ENCODE measurements around the gene CDK12. TPM values are rescaled to one million over a fixed set of nuclear protein-coding genes. Genes with fewer than 3 reads are reported as not detected.
A peak's percentile ranks its signal among the peaks of the same experiment; 100 is the strongest.
"Not testable (repeated sequence)": the region's sequence is repeated elsewhere in the genome, so short reads cannot be mapped to it uniquely, and the experiment has no call there.

CDK12 gene
- total and polyA plus RNA-seq, 2 donors: 14.2 to 26.1 TPM

DNA sequence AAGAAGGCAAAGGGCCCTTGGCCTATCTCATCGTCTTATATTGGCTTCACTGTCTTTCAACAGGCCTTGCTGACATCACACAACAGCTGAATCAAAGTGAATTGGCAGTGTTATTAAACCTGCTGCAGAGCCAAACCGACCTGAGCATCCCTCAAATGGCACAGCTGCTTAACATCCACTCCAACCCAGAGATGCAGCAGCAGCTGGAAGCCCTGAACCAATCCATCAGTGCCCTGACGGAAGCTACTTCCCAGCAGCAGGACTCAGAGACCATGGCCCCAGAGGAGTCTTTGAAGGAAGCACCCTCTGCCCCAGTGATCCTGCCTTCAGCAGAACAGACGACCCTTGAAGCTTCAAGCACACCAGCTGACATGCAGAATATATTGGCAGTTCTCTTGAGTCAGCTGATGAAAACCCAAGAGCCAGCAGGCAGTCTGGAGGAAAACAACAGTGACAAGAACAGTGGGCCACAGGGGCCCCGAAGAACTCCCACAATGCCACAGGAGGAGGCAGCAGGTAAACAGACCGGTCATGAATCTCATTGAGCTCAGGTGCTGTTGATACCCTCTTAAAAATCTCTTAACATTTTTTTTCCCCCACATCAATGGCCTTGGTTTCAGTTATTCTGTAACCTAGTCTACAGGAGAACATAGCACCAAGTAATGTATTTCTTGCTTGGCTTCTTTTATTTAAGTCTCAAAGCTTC lies 64.7 kb downstream of the CDK12 start:
- Histone ChIP-seq H3K27me3 (ENCODE audit: control insufficient read depth in 2 of 2, insufficient read depth in 1 of 2, low read length in 1 of 2) (no peaks in the 10 kb centered on the region), H3K9me3 (ENCODE audit: control insufficient read depth in 2 of 2, insufficient read depth in 1 of 2, low read length in 1 of 2) (no peaks in the 10 kb centered on the region), H3K4me3 (ENCODE audit: low read length in 2 of 2) (no peak overlapping the region), H3K4me1 (ENCODE audit: control insufficient read depth in 2 of 2, insufficient read depth in 2 of 2, low read length in 2 of 2) (no peaks in the 10 kb centered on the region), H3K27ac (ENCODE audit: low read depth in 1 of 2, low read length in 1 of 2) (no peak overlapping the region), H3K36me3 (ENCODE audit: control insufficient read depth in 2 of 2, insufficient read depth in 2 of 2, low read length in 1 of 2) (peaks cover 64 to 85% of the 10 kb centered on the region in 2 donors)
- WGBS: 94% methylated on average over 6 of the region's 6 CpGs
- no peak for DNase-seq (ENCODE audit: low read depth in 6 of 9, low spot score in 9 of 9)

DNA sequence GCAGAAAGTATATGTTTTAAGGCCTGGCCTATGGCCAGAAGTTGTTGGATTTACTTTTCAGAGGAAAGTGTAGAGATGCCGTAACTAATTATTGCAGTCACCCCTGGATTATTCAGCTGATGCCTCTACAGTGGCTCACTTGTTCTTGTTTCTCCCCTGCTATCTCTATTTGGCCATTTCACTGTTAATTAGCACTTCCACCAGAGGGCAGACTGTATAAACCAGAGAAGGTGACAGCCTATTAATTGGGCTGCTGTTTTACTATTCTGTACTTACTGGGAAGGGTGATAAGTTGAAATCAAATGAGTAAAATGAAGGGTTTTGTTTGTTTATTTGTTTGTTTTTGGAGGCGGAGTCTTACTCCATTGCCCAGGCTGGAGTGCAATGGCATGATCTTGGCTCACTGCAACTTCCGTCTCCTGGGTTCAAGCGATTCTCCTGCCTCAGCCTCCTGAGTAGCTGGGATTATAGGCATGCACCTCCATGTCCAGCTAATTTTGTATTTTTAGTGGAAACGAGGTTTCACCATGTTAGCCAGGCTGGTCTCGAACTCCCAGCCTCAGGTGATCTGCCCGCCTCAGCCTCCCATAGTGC lies 66.0 kb downstream of the CDK12 start:
- Histone ChIP-seq H3K4me3 (ENCODE audit: low read length in 2 of 2) (no peak overlapping the region), H3K9me3 (ENCODE audit: control insufficient read depth in 2 of 2, insufficient read depth in 1 of 2, low read length in 1 of 2) (no peaks in the 10 kb centered on the region), H3K4me1 (ENCODE audit: control insufficient read depth in 2 of 2, insufficient read depth in 2 of 2, low read length in 2 of 2) (no peaks in the 10 kb centered on the region), H3K36me3 (ENCODE audit: control insufficient read depth in 2 of 2, insufficient read depth in 2 of 2, low read length in 1 of 2) (peaks cover 62 to 82% of the 10 kb centered on the region in 2 donors), H3K27ac (ENCODE audit: low read depth in 1 of 2, low read length in 1 of 2) (no peak overlapping the region), H3K27me3 (ENCODE audit: control insufficient read depth in 2 of 2, insufficient read depth in 1 of 2, low read length in 1 of 2) (no peaks in the 10 kb centered on the region)
- WGBS: 96% methylated on average over 7 of the region's 7 CpGs
- peak in 3 of 9 donors; percentile 3 to 29 (median 4) for DNase-seq (ENCODE audit: low read depth in 6 of 9, low spot score in 9 of 9)

DNA sequence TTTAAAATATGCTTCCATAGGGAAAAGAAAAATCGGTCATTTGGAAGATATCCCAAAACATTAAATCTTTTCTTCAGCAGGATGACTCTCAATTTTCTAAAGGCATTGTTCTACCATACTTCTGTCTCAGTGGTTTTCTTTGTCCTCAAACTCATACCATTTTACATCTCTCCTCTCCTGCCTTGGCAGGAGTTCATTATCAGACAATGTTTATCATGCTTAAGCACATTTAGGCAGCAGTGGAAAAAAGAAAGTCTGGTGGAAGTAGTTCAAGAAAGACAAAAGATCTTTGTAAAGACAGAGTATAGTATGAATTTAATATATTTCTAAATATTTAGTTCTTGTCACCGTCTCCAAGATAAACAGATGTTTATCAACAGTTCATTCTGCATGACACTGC lies 68.2 kb downstream of the CDK12 start:
- H3K4me1 ChIP-seq (ENCODE audit: control insufficient read depth in 2 of 2, insufficient read depth in 2 of 2, low read length in 2 of 2): no peaks in the 10 kb centered on the region
- H3K27ac ChIP-seq (ENCODE audit: low read depth in 1 of 2, low read length in 1 of 2): no peak overlapping the region
- no peaks in the 10 kb centered on the region for H3K9me3 ChIP-seq (ENCODE audit: control insufficient read depth in 2 of 2, insufficient read depth in 1 of 2, low read length in 1 of 2)
- no peak for DNase-seq (ENCODE audit: low read depth in 6 of 9, low spot score in 9 of 9)
- 93% methylated on average over 2 of the region's 2 CpGs for WGBS
- H3K4me3 ChIP-seq (ENCODE audit: low read length in 2 of 2): no peak overlapping the region
- H3K27me3 ChIP-seq (ENCODE audit: control insufficient read depth in 2 of 2, insufficient read depth in 1 of 2, low read length in 1 of 2): no peaks in the 10 kb centered on the region
- H3K36me3 ChIP-seq (ENCODE audit: control insufficient read depth in 2 of 2, insufficient read depth in 2 of 2, low read length in 1 of 2): peaks cover 43 to 66% of the 10 kb centered on the region in 2 donors

GRCh38 chr17:39530513-39530912 lies 69.2 kb downstream of the CDK12 start:
- no peak for DNase-seq (ENCODE audit: low read depth in 6 of 9, low spot score in 9 of 9)
- WGBS: 96% methylated on average over 10 of the region's 10 CpGs
- Histone ChIP-seq H3K4me1 (ENCODE audit: control insufficient read depth in 2 of 2, insufficient read depth in 2 of 2, low read length in 2 of 2) (no peaks in the 10 kb centered on the region), H3K36me3 (ENCODE audit: control insufficient read depth in 2 of 2, insufficient read depth in 2 of 2, low read length in 1 of 2) (peaks cover 38 to 59% of the 10 kb centered on the region in 2 donors), H3K9me3 (ENCODE audit: control insufficient read depth in 2 of 2, insufficient read depth in 1 of 2, low read length in 1 of 2) (no peaks in the 10 kb centered on the region), H3K27ac (ENCODE audit: low read depth in 1 of 2, low read length in 1 of 2) (no peak overlapping the region), H3K27me3 (ENCODE audit: control insufficient read depth in 2 of 2, insufficient read depth in 1 of 2, low read length in 1 of 2) (no peaks in the 10 kb centered on the region), H3K4me3 (ENCODE audit: low read length in 2 of 2) (no peak overlapping the region)

DNA sequence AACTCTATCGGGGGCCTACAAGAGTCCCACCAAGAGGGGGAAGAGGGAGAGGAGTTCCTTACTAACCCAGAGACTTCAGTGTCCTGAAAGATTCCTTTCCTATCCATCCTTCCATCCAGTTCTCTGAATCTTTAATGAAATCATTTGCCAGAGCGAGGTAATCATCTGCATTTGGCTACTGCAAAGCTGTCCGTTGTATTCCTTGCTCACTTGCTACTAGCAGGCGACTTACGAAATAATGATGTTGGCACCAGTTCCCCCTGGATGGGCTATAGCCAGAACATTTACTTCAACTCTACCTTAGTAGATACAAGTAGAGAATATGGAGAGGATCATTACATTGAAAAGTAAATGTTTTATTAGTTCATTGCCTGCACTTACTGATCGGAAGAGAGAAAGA lies 70.0 kb downstream of the CDK12 start:
- no peaks in the 10 kb centered on the region for H3K27me3 ChIP-seq (ENCODE audit: control insufficient read depth in 2 of 2, insufficient read depth in 1 of 2, low read length in 1 of 2)
- DNase-seq (ENCODE audit: low read depth in 6 of 9, low spot score in 9 of 9): no peak
- peaks cover 31 to 52% of the 10 kb centered on the region in 2 donors for H3K36me3 ChIP-seq (ENCODE audit: control insufficient read depth in 2 of 2, insufficient read depth in 2 of 2, low read length in 1 of 2)
- no peak overlapping the region for H3K4me3 ChIP-seq (ENCODE audit: low read length in 2 of 2)
- WGBS: 97% methylated on average over 6 of the region's 6 CpGs
- H3K27ac ChIP-seq (ENCODE audit: low read depth in 1 of 2, low read length in 1 of 2): no peak overlapping the region
- H3K9me3 ChIP-seq (ENCODE audit: control insufficient read depth in 2 of 2, insufficient read depth in 1 of 2, low read length in 1 of 2): no peaks in the 10 kb centered on the region
- no peaks in the 10 kb centered on the region for H3K4me1 ChIP-seq (ENCODE audit: control insufficient read depth in 2 of 2, insufficient read depth in 2 of 2, low read length in 2 of 2)

GRCh38 chr17:39533891-39534290 lies 72.6 kb downstream of the CDK12 start:
- H3K9me3 ChIP-seq (ENCODE audit: control insufficient read depth in 2 of 2, insufficient read depth in 1 of 2, low read length in 1 of 2): no peaks in the 10 kb centered on the region
- DNase-seq (ENCODE audit: low read depth in 6 of 9, low spot score in 9 of 9): no peak

DNA sequence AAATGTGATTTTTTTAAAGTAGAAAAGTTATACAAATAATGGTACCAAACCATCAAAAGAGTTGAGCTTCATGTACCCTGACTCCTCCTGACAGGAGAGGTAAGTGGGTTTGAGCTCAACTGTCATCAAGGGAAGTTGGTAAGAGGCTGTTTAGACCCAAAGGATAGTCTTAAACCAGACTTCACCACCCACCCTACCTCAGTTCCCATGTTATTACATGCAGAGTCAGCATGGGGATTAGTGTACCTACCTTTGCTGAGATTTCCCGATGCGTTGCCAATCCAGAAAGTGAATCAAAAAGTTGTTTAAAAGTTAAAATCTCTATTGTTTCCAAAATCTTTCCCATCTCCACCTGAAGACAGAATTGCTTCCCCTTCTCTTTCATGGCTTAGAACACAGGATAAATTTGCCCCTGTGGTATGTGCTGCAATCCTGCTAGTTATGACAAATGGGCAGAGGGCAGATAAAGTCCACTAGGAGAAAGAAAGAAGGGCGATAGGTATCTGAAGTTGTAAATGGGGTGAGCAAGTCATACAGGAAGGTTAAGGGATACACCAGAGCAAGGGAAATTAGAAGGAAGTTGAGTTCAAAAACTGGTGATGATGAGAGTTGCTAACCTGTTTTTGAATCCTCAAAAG lies 73.6 kb downstream of the CDK12 start:
- Histone ChIP-seq H3K4me1 (ENCODE audit: control insufficient read depth in 2 of 2, insufficient read depth in 2 of 2, low read length in 2 of 2) (no peaks in the 10 kb centered on the region), H3K36me3 (ENCODE audit: control insufficient read depth in 2 of 2, insufficient read depth in 2 of 2, low read length in 1 of 2) (peaks cover 17 to 28% of the 10 kb centered on the region in 2 donors), H3K27ac (ENCODE audit: low read depth in 1 of 2, low read length in 1 of 2) (no peak overlapping the region), H3K4me3 (ENCODE audit: low read length in 2 of 2) (no peak overlapping the region), H3K27me3 (ENCODE audit: control insufficient read depth in 2 of 2, insufficient read depth in 1 of 2, low read length in 1 of 2) (no peaks in the 10 kb centered on the region), H3K9me3 (ENCODE audit: control insufficient read depth in 2 of 2, insufficient read depth in 1 of 2, low read length in 1 of 2) (no peaks in the 10 kb centered on the region)
- 97% methylated on average over 3 of the region's 3 CpGs for WGBS
- no peak for DNase-seq (ENCODE audit: low read depth in 6 of 9, low spot score in 9 of 9)

More at GRCh38 chr17:39533891-39534290, 72.6 kb downstream of the CDK12 start:
- no peaks in the 10 kb centered on the region for H3K4me1 ChIP-seq (ENCODE audit: control insufficient read depth in 2 of 2, insufficient read depth in 2 of 2, low read length in 2 of 2)
- H3K27me3 ChIP-seq (ENCODE audit: control insufficient read depth in 2 of 2, insufficient read depth in 1 of 2, low read length in 1 of 2): no peaks in the 10 kb centered on the region
- H3K4me3 ChIP-seq (ENCODE audit: low read length in 2 of 2): no peak overlapping the region
- H3K27ac ChIP-seq (ENCODE audit: low read depth in 1 of 2, low read length in 1 of 2): no peak overlapping the region
- WGBS: 95% methylated on average over 4 of the region's 4 CpGs
- peaks cover 19 to 32% of the 10 kb centered on the region in 2 donors for H3K36me3 ChIP-seq (ENCODE audit: control insufficient read depth in 2 of 2, insufficient read depth in 2 of 2, low read length in 1 of 2)

- no peak for DNase-seq (ENCODE audit: low read depth in 6 of 9, low spot score in 9 of 9)
- H3K27ac ChIP-seq (ENCODE audit: low read depth in 1 of 2, low read length in 1 of 2): no peak overlapping the region
- H3K4me3 ChIP-seq (ENCODE audit: low read length in 2 of 2): no peak overlapping the region
- no peaks in the 10 kb centered on the region for H3K27me3 ChIP-seq (ENCODE audit: control insufficient read depth in 2 of 2, insufficient read depth in 1 of 2, low read length in 1 of 2)
- no peaks in the 10 kb centered on the region for H3K4me1 ChIP-seq (ENCODE audit: control insufficient read depth in 2 of 2, insufficient read depth in 2 of 2, low read length in 2 of 2)
- peaks cover 6 to 13% of the 10 kb centered on the region in 2 donors for H3K36me3 ChIP-seq (ENCODE audit: control insufficient read depth in 2 of 2, insufficient read depth in 2 of 2, low read length in 1 of 2)
- H3K9me3 ChIP-seq (ENCODE audit: control insufficient read depth in 2 of 2, insufficient read depth in 1 of 2, low read length in 1 of 2): no peaks in the 10 kb centered on the region
These were observed 75.2 kb downstream of the CDK12 start for GRCh38 chr17:39536468-39536867.

GRCh38 chr17:39537364-39537763 lies 76.1 kb downstream of the CDK12 start:
- not testable (repeated sequence) for H3K4me1 ChIP-seq (ENCODE audit: control insufficient read depth in 2 of 2, insufficient read depth in 2 of 2, low read length in 2 of 2); H3K36me3 ChIP-seq (ENCODE audit: control insufficient read depth in 2 of 2, insufficient read depth in 2 of 2, low read length in 1 of 2); H3K4me3 ChIP-seq (ENCODE audit: low read length in 2 of 2); H3K9me3 ChIP-seq (ENCODE audit: control insufficient read depth in 2 of 2, insufficient read depth in 1 of 2, low read length in 1 of 2); H3K27me3 ChIP-seq (ENCODE audit: control insufficient read depth in 2 of 2, insufficient read depth in 1 of 2, low read length in 1 of 2); DNase-seq (ENCODE audit: low read depth in 6 of 9, low spot score in 9 of 9); H3K27ac ChIP-seq (ENCODE audit: low read depth in 1 of 2, low read length in 1 of 2)
- 97% methylated on average over 2 of the region's 2 CpGs for WGBS

Data from thymus (tissue), 11 donors.